ENCODE data around the gene INSRR.
A peak's percentile ranks its signal among the peaks of the same experiment; 100 is the strongest.

Gene INSRR

DNA sequence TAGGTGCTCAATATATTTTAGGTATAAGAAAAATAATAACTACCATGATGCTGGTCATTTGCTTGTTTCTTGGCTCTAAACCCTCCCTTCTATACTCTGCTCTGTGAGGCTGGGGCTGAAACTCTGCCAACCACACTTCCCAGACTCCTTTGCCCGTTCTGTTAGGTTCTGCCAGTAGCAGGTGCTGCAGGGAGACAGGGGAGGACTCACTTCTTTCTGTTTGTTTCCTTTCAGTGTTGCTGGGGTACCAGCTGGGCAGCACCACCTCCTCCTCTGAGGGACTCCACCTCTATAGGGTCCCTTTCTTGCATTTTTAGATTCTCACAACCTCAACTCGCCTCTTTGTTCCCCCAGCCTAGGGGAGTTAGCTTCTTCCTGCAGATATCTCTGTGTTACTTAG lies 25.3 kb downstream of the INSRR start:
- TF ChIP-seq, protein P1, sequence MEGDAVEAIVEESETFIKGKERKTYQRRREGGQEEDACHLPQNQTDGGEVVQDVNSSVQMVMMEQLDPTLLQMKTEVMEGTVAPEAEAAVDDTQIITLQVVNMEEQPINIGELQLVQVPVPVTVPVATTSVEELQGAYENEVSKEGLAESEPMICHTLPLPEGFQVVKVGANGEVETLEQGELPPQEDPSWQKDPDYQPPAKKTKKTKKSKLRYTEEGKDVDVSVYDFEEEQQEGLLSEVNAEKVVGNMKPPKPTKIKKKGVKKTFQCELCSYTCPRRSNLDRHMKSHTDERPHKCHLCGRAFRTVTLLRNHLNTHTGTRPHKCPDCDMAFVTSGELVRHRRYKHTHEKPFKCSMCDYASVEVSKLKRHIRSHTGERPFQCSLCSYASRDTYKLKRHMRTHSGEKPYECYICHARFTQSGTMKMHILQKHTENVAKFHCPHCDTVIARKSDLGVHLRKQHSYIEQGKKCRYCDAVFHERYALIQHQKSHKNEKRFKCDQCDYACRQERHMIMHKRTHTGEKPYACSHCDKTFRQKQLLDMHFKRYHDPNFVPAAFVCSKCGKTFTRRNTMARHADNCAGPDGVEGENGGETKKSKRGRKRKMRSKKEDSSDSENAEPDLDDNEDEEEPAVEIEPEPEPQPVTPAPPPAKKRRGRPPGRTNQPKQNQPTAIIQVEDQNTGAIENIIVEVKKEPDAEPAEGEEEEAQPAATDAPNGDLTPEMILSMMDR (IDR thresholded peaks at IDR 0.05; ENCODE audit: extremely low read depth, insufficient read depth, missing control alignments), result no peak
- DNase-seq (ENCODE audit: low spot score), result peak; percentile 5
- in situ Hi-C loops (cut with MboI; ENCODE audit: low pct_unique_long_range_greater_than_20kb, low sequenced_read_pairs, unreplicated experiment), result no loop called here

DNA sequence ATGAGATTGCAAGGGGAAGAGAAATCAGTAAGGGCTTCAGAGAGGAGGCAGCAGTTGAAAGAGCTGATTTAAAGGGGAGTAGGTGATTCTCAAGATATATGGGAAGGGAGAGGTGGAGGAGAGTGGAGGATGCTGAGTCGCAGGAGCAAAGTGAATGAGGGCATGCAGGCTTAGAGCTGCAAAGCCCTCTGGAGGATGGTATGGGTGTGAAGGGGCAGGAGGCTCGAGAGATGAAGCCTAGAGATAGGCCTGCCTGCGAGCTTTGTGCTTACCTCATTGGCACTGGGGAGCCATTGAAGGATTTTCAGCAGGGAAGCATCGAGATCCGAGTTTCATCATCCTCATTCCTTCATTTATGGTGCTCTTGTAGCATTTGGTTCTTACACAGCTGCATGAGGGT lies 26.5 kb downstream of the INSRR start:
- in situ Hi-C loops (cut with MboI; ENCODE audit: low pct_unique_long_range_greater_than_20kb, low sequenced_read_pairs, unreplicated experiment), result no loop called here
- DNase-seq (ENCODE audit: low spot score), result no peak
- TF ChIP-seq, protein P1 (IDR thresholded peaks at IDR 0.05; ENCODE audit: extremely low read depth, insufficient read depth, missing control alignments), result no peak

DNA sequence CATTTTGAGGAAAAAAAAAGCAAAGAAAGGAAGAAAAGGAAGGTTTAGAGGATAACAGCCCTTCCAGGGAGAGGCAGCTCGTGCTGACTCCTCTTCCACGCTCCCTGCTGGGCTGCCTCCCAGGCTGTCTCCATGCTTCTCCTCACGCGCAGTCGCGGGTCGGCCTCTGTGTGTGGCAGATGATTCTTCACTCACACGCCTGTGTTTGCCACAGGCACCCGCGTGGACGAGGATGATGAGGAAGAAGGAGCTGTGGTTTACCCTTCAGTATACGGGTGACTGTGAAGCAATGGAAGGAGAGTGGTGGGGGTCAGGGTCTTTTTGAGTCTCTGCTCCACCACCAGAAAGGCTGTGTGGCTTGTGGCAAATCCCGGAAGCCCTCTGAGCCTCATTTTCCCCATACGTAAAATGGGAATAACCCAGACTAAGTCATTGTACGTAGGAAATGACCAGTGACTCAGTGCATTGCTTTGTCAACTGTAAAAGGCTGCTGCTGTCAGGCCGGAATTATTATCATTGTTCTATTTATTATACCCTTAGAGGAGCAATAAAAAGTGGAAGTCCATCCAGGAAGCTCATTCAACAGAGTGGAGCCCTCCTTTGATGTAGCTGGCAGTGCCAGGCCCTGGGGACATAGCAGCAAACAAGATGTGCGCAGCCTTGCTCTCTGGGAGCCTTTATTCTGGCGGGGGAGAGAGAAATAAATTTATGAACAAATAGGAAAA lies 30.4 kb downstream of the INSRR start:
- in situ Hi-C loops (cut with MboI; ENCODE audit: low pct_unique_long_range_greater_than_20kb, low sequenced_read_pairs, unreplicated experiment), result no loop called here
- TF ChIP-seq, protein P1 (IDR thresholded peaks at IDR 0.05; ENCODE audit: extremely low read depth, insufficient read depth, missing control alignments), result no peak
- DNase-seq (ENCODE audit: low spot score), result no peak

DNA sequence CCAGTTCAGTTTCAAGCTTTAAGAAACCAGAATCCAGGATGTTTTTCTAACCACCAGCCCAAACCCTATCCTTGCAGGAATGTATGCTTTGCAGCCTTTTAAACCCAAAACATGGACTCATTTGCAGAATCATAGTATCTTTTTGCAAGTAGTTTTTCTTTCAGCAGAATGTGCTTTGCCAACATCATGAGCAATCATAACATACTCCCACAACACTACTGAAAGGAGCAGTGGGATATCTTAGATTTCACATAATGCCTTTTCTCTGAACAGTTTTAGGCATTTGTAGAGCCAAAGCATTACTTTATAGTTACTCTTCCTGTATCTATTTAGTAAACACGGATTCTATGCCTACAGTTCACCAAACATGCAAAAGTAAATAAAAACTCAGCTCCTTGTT lies 32.3 kb downstream of the INSRR start:
- TF ChIP-seq, protein P1 (IDR thresholded peaks at IDR 0.05; ENCODE audit: extremely low read depth, insufficient read depth, missing control alignments), result no peak
- no peak for DNase-seq (ENCODE audit: low spot score)
- in situ Hi-C loops (cut with MboI; ENCODE audit: low pct_unique_long_range_greater_than_20kb, low sequenced_read_pairs, unreplicated experiment), result no loop called here

DNA sequence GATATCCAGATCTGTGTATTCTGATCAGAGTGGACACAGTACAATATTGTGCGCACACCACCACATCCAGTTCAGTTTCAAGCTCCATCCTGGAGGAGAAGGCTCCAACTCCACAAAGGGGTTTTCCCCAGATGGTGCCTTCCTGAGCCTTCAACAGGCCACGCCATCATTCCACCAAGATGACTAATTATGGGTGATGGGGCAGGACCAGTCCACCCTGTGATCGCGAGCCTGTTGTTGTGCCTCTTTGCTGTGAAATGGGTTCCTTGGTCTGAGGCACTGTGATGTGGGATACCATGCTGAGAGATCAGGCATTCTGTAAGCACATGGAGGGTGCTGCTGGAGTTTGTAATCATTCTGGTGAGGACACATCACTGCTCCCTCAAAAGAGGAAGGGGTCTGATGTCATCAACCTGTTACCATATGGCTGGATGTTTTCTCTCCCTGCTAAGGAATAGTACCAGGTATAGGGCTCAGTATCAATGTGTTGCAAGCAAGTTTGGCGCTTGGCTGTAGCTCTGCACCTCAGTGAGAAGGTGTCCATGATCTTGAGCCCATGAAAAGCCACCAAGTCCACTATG lies 35.6 kb downstream of the INSRR start:
- TF ChIP-seq, protein P1 (IDR thresholded peaks at IDR 0.05; ENCODE audit: extremely low read depth, insufficient read depth, missing control alignments), result no peak
- no peak for DNase-seq (ENCODE audit: low spot score)
- in situ Hi-C loops (cut with MboI; ENCODE audit: low pct_unique_long_range_greater_than_20kb, low sequenced_read_pairs, unreplicated experiment), result no loop called here

DNA sequence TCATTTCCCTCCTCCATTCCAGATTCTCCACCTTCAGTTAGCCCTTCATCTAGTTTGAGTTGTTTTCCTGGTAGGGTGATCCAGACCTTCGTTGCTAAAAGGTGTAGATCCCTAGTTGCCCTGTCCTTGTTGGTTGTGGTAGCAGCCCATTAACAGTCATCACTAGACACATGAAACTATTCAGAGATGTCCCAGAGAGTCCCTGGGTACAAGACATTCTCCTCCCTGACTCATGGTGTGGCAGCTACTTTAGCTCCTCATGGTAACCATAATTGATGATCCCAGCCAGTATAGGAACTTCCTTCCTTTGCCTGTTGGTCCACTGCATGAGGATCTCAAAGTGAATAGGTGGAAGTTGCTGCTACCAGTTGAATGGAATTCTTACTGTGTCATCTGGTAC lies 36.2 kb downstream of the INSRR start:
- in situ Hi-C loops (cut with MboI; ENCODE audit: low pct_unique_long_range_greater_than_20kb, low sequenced_read_pairs, unreplicated experiment), result no loop called here
- no peak for DNase-seq (ENCODE audit: low spot score)
- TF ChIP-seq, protein P1 (IDR thresholded peaks at IDR 0.05; ENCODE audit: extremely low read depth, insufficient read depth, missing control alignments), result no peak

All from GM13977 (cell line).